H1 (cell line): ENCODE measurements around the gene DGKD. TPM values are rescaled to one million over a fixed set of nuclear protein-coding genes. Genes with fewer than 3 reads are reported as not detected.

ENCODE experiments used
- CTCF ChIA-PET: fragments of 300-600 bp; sonication (Branson Sonifier 250); formaldehyde crosslinking; loops from one replicate; lab custom pipeline; 2021; ENCODE audit not compliant: partially characterized antibody; lab: Charles Lee
- POLR2A ChIA-PET: fragments of 300-600 bp; sonication (Branson Sonifier 250); formaldehyde crosslinking; loops from one replicate; lab custom pipeline; 2021; ENCODE audit warnings: inconsistent platforms; ENCODE audit not compliant: partially characterized antibody; lab: Charles Lee
- DNase-seq, 2 experiments: peaks; one replicate each; pipeline versions ENCODE4 v3.0.0 to v3.0.0-alpha.2; 2010 to 2022; ENCODE audit warnings: low spot score in 2 of 2, low read depth in 1 of 2, mixed read lengths in 1 of 2
- FAIRE-seq: peaks from 2 replicates; lab custom pipeline; 2011; peaks lifted over from hg19 to GRCh38; lab: Jason Lieb, UNC
- H2AFZ ChIP-seq: 2 replicates; pipeline ENCODE4 v1.8.1; 2012; ENCODE audit warnings: low read length, inconsistent platforms
- H2AK5ac ChIP-seq: 2 replicates; pipeline ENCODE4 v1.6.1; 2013; ENCODE audit warnings: low read depth, low read length
- H2BK120ac ChIP-seq: replicated peaks from 2 replicates; pipeline ENCODE3; 2013; ENCODE audit warnings: low read depth, low read length, inconsistent platforms
- H2BK12ac ChIP-seq: 2 replicates; pipeline ENCODE4 v1.6.1; 2013; ENCODE audit warnings: low read depth, low read length
- H2BK15ac ChIP-seq: 2 replicates; pipeline ENCODE4 v1.6.1; 2013; ENCODE audit warnings: low read length
- H2BK20ac ChIP-seq: 2 replicates; pipeline ENCODE4 v1.6.1; 2013; ENCODE audit warnings: low read length
- H2BK5ac ChIP-seq: 2 replicates; pipeline ENCODE4 v1.6.1; 2013; ENCODE audit warnings: low read depth, low read length
- H3K14ac ChIP-seq: 2 replicates; pipeline ENCODE4 v1.6.1; 2013; ENCODE audit warnings: inconsistent platforms; ENCODE audit not compliant: insufficient read length
- H3K18ac ChIP-seq: 2 replicates; pipeline ENCODE4 v1.6.1; 2013; ENCODE audit warnings: low read length; ENCODE audit errors: extremely low read depth
- H3K23ac ChIP-seq: 2 replicates; pipeline ENCODE4 v1.6.1; 2013; ENCODE audit warnings: inconsistent platforms; ENCODE audit not compliant: insufficient read length
- H3K23me2 ChIP-seq: 2 replicates; pipeline ENCODE4 v1.6.1; 2013; ENCODE audit warnings: low read depth, low read length
- H3K27ac ChIP-seq: 2 replicates; pipeline ENCODE4 v1.6.1; 2011; ENCODE audit warnings: low read depth, low read length, inconsistent platforms
- H3K27me3 ChIP-seq, 4 experiments: replicated peaks in 1 of 4; 1 replicate in 1 of 4; 2 replicates in 3 of 4; pipeline versions ENCODE4 v1.6.1 to v1.8.1; 2011 to 2013; ENCODE audit warnings: low read length in 3 of 4, mild to moderate bottlenecking in 3 of 4, inconsistent platforms in 2 of 4, mixed read lengths in 2 of 4, moderate library complexity in 1 of 4; ENCODE audit not compliant: control insufficient read depth in 3 of 4, insufficient read depth in 3 of 4; ENCODE audit errors: extremely low read depth in 1 of 4
- H3K36me3 ChIP-seq, 4 experiments: 2 replicates each; pipeline versions ENCODE4 v1.6.1 to v1.8.1; 2011 to 2013; ENCODE audit warnings: mild to moderate bottlenecking in 4 of 4, low read length in 3 of 4, moderate library complexity in 2 of 4, control low read depth in 1 of 4, inconsistent platforms in 1 of 4; ENCODE audit not compliant: insufficient read depth in 4 of 4, control insufficient read depth in 2 of 4
- H3K4ac ChIP-seq: replicated peaks from 2 replicates; pipeline ENCODE3; 2013; ENCODE audit warnings: low read length, low read depth, mixed read lengths, inconsistent platforms; ENCODE audit not compliant: insufficient read length
- H3K4me1 ChIP-seq, 4 experiments: replicated peaks in 1 of 4; 1 replicate in 1 of 4; 2 replicates in 3 of 4; pipeline versions ENCODE4 v1.6.1 to v1.8.1; 2011 to 2013; ENCODE audit warnings: low read length in 3 of 4, inconsistent platforms in 2 of 4, mixed read lengths in 1 of 4; ENCODE audit not compliant: insufficient read depth in 4 of 4, control insufficient read depth in 3 of 4
- H3K4me2 ChIP-seq, 2 experiments: 2 replicates each; pipeline versions ENCODE4 v1.6.1 to v1.8.1; 2011 to 2013; ENCODE audit warnings: low read depth in 2 of 2, low read length in 2 of 2, control low read depth in 1 of 2, inconsistent platforms in 1 of 2, mild to moderate bottlenecking in 1 of 2; ENCODE audit not compliant: insufficient read depth in 1 of 2
- H3K4me3 ChIP-seq, 4 experiments: fragments of 200-600, 300-600 bp in 1 of 4; sonication (generic), shearing (Covaris generic), sonication (Bioruptor Twin) in 1 of 4; 2 replicates each; pipeline versions ENCODE4 v1.5.1 to v1.8.1; 2011 to 2016; ENCODE audit warnings: low read length in 4 of 4, low read depth in 3 of 4, control low read depth in 2 of 4, inconsistent platforms in 2 of 4, mild to moderate bottlenecking in 2 of 4, mixed read lengths in 1 of 4, moderate library complexity in 1 of 4; ENCODE audit not compliant: insufficient read depth in 2 of 4; ENCODE audit errors: extremely low read depth in 1 of 4
- H3K56ac ChIP-seq: replicated peaks from 2 replicates; pipeline ENCODE3; 2013; ENCODE audit warnings: low read depth, mild to moderate bottlenecking, mixed read lengths, low read length, inconsistent platforms; ENCODE audit not compliant: insufficient read length
- H3K79me1 ChIP-seq: 2 replicates; pipeline ENCODE4 v1.6.1; 2013; ENCODE audit warnings: low read depth, low read length, control low read depth
- H3K79me2 ChIP-seq, 2 experiments: 2 replicates each; pipeline versions ENCODE4 v1.6.1 to v1.8.1; 2012 to 2013; ENCODE audit warnings: low read length in 2 of 2, mild to moderate bottlenecking in 2 of 2, inconsistent platforms in 1 of 2; ENCODE audit not compliant: insufficient read depth in 2 of 2, control insufficient read depth in 1 of 2
- H3K9ac ChIP-seq, 4 experiments: replicated peaks in 1 of 4; 1 replicate in 1 of 4; 2 replicates in 3 of 4; pipeline versions ENCODE4 v1.6.1 to v1.8.1; 2011 to 2013; ENCODE audit warnings: low read depth in 3 of 4, low read length in 3 of 4, control low read depth in 2 of 4, mild to moderate bottlenecking in 2 of 4, moderate library complexity in 2 of 4, inconsistent platforms in 1 of 4; ENCODE audit errors: extremely low read depth in 1 of 4
- H3K9me3 ChIP-seq, 2 experiments: 2 replicates each; pipeline versions ENCODE4 v1.6.1 to v1.8.1; 2012 to 2013; ENCODE audit warnings: mild to moderate bottlenecking in 2 of 2, moderate library complexity in 2 of 2, control low read depth in 1 of 2, inconsistent platforms in 1 of 2, low read depth in 1 of 2, low read length in 1 of 2, mixed read lengths in 1 of 2; ENCODE audit not compliant: insufficient read depth in 2 of 2
- H4K20me1 ChIP-seq, 2 experiments: replicated peaks in 1 of 2; 2 replicates each; pipeline versions ENCODE3 to v1.8.1; 2011 to 2013; ENCODE audit warnings: inconsistent platforms in 2 of 2, low read length in 2 of 2, mild to moderate bottlenecking in 1 of 2; ENCODE audit not compliant: insufficient read depth in 2 of 2, control insufficient read depth in 1 of 2
- H4K5ac ChIP-seq: 2 replicates; pipeline ENCODE4 v1.6.1; 2013; ENCODE audit warnings: low read length, low read depth, mixed read lengths, inconsistent platforms; ENCODE audit not compliant: insufficient read length
- H4K8ac ChIP-seq: 2 replicates; pipeline ENCODE4 v1.8.0; 2013; ENCODE audit warnings: mild to moderate bottlenecking, moderate library complexity, low read length, inconsistent platforms; ENCODE audit not compliant: insufficient read depth; ENCODE audit errors: extremely low read depth
- H4K91ac ChIP-seq: replicated peaks from 2 replicates; pipeline ENCODE3; 2013; ENCODE audit warnings: low read length, mixed read lengths, inconsistent platforms; ENCODE audit not compliant: insufficient read length
- CHD2 ChIP-seq: IDR thresholded peaks from 2 replicates; pipeline ENCODE4 v1.6.1; 2012; ENCODE audit warnings: low read length, improper control_type of control experiment
- CREB1 ChIP-seq: IDR thresholded peaks from 2 replicates; pipeline ENCODE4 v1.6.1; 2012; ENCODE audit warnings: inconsistent platforms
- EGR1 ChIP-seq: IDR thresholded peaks from 2 replicates; pipeline ENCODE4 v1.6.1; 2011; ENCODE audit warnings: low read depth, low read length, borderline replicate concordance
- GABPA ChIP-seq: IDR thresholded peaks from 2 replicates; pipeline ENCODE4 v1.6.1; 2011; ENCODE audit warnings: mild to moderate bottlenecking, low read length, moderate library complexity, borderline replicate concordance; ENCODE audit not compliant: insufficient read depth
- HDAC2 ChIP-seq, 2 experiments: fragments of 300-600 bp in 1 of 2; sonication (generic) in 1 of 2; IDR thresholded peaks; 2 replicates each; pipeline ENCODE4 v1.6.1; 2011 to 2012; ENCODE audit warnings: low read depth in 2 of 2, low read length in 2 of 2, mild to moderate bottlenecking in 2 of 2, moderate library complexity in 2 of 2, borderline replicate concordance in 1 of 2, inconsistent platforms in 1 of 2
- HDAC6 ChIP-seq: IDR thresholded peaks from one replicate; pipeline ENCODE4 v1.7.1; 2012; ENCODE audit warnings: low read depth, mild to moderate bottlenecking, inconsistent platforms, low read length, moderate library complexity
- KDM4A ChIP-seq: IDR thresholded peaks from one replicate; pipeline ENCODE4 v1.7.1; 2012; ENCODE audit warnings: low read depth, mild to moderate bottlenecking, moderate library complexity, low read length, inconsistent platforms; ENCODE audit not compliant: severe bottlenecking
- PHF8 ChIP-seq: fragments of 200-600 bp; sonication (generic); conservative IDR thresholded peaks from 2 replicates; pipeline ENCODE4 v1.7.1; 2012; ENCODE audit warnings: low read depth, mild to moderate bottlenecking, inconsistent platforms, low read length, moderate library complexity
- POLR2A ChIP-seq, 2 experiments: IDR thresholded peaks; 1 replicate in 1 of 2; 2 replicates in 1 of 2; pipeline ENCODE4 v1.6.1; 2011; ENCODE audit warnings: low read depth in 2 of 2, low read length in 2 of 2, mild to moderate bottlenecking in 2 of 2; ENCODE audit errors: control extremely low read depth in 1 of 2
- RBBP5 ChIP-seq: IDR thresholded peaks from 2 replicates; pipeline ENCODE4 v1.7.1; 2012; ENCODE audit warnings: low read depth, mild to moderate bottlenecking, inconsistent platforms, low read length, moderate library complexity, borderline replicate concordance
- RFX5 ChIP-seq: IDR thresholded peaks from 2 replicates; pipeline ENCODE4 v1.6.1; 2011; ENCODE audit warnings: low read depth, low read length, improper control_type of control experiment, borderline replicate concordance
- SP1 ChIP-seq: IDR thresholded peaks from 2 replicates; pipeline ENCODE4 v1.6.1; 2011; ENCODE audit warnings: low read depth, low read length
- SP2 ChIP-seq: IDR thresholded peaks from 2 replicates; pipeline ENCODE4 v1.6.1; 2012; ENCODE audit warnings: mild to moderate bottlenecking, low read length, inconsistent platforms
- WGBS, 2 experiments: shearing (Covaris generic) in 1 of 2; methylation state at CpG; one replicate each; pipeline versions ENCODE4 v1.1.6 to v1.1.7; 2013 to 2015; ENCODE audit warnings: low lambda C conversion rate in 2 of 2, mixed read lengths in 2 of 2, inconsistent platforms in 1 of 2, low coverage in 1 of 2, missing lambda C conversion rate in 1 of 2; ENCODE audit not compliant: insufficient replicate concordance in 2 of 2, insufficient coverage in 1 of 2, insufficient read length in 1 of 2; ENCODE audit errors: extremely low coverage in 1 of 2, missing lambda C conversion rate in 1 of 2; 5-methylcytosine and 5-hydroxymethylcytosine counted together
- polyA plus RNA-seq, 7 experiments: library from polyadenylated mRNA; depleted of rRNA in 3 of 7; stranded (reverse) in 5 of 7; unstranded in 2 of 7; fragments of >200 nt in 5 of 7; fragments of 200-250 nt in 2 of 7; gene quantifications; 1 replicate in 5 of 7; 2 replicates in 1 of 7; 4 replicates in 1 of 7; pipeline versions ENCODE4 v1.2.1 to v1.2.3, GENCODE V29; 2011 to 2013; ENCODE audit warnings: missing spikeins in 2 of 7, mixed read lengths in 2 of 7
- total RNA-seq: library from RNA; stranded (reverse); fragmentation: NEBNext Ultra II Directional; extraction: Animal tissue kit (Norgen Biotek cat#: 25700); gene quantifications from 2 replicates; pipeline ENCODE4 v1.2.1, GENCODE V29; 2021

The DGKD gene
- total and polyA plus RNA-seq, 2 of the 8 experiments (the other 6 are each of a cell fraction or from before 2014, with no cell fraction given) = 7.7 to 30.9 TPM

DNA sequence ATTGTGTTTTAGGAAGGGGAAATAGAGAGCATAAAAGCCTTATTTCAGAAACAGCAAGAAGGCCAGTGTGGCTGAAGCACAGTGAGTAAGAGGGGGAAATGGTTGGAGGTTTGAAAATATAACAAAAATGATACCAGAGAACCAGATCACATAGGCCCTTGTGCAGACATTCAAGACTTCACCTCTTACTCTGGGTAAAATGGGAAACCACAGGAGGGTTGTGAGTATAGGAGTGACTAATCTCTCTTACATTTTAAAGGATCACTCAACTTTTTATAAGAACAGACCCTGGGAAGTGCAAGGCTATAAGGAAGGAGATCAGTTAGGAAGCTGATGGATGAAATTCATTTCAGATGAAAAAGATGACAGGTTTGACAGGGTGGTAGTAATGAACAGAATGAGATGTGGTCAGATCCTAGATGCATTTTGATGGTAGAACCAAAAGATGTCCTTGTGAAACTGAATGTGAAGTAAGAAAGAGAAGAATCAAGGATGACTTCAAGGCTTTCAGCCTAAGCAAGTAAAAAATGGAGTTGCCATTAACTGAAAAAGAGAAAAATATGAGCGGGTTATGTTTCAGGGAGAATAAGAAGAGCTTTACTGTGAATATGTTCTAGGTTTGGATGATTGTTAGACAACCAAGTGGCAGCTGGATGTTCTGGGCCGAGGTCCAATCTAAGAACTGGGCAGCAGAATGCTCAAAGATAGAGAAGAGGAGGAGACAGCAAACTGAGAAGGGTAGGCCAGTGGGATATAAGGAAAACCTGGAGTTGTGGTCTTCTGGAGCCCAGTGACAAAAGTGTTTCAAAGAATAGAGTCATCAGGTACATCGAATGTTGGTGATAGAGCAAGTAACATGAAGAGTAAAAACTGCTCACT, 147.1 kb downstream of the DGKD start:
- H4K91ac ChIP-seq = no peak overlapping the region
- H3K18ac ChIP-seq = no peak overlapping the region
- POLR2A ChIA-PET = no interaction called here
- no peaks in the 10 kb centered on the region for H3K4me1 ChIP-seq
- CTCF ChIA-PET = interaction anchor here (0.6 kb wide), 1 partner anchor 1028 kb away, joined by 3 read pairs; no protein-coding TSS in a partner anchor
- H4K20me1 ChIP-seq = no peaks in the 10 kb centered on the region
- H4K5ac ChIP-seq = no peak overlapping the region
- no peak overlapping the region for H3K4ac ChIP-seq
- H3K79me1 ChIP-seq = no peaks in the 10 kb centered on the region
- no peak overlapping the region for H3K14ac ChIP-seq
- no peak overlapping the region for H3K4me2 ChIP-seq
- no peaks in the 10 kb centered on the region for H3K23me2 ChIP-seq
- H3K23ac ChIP-seq = no peak overlapping the region
- 88% methylated on average over 3 of the region's 3 CpGs; no CpG with 5 or more reads in 1 of the 2 experiments for WGBS, 2 experiments
- H3K4me3 ChIP-seq = no peak overlapping the region
- no peak overlapping the region for H3K56ac ChIP-seq
- H3K27me3 ChIP-seq = no peaks in the 10 kb centered on the region
- H2BK5ac ChIP-seq = no peak overlapping the region
- no peaks in the 10 kb centered on the region for H3K79me2 ChIP-seq
- no peak overlapping the region for H2BK15ac ChIP-seq
- no peaks in the 10 kb centered on the region for H3K36me3 ChIP-seq
- H3K27ac ChIP-seq = no peak overlapping the region
- H2BK120ac ChIP-seq = no peak overlapping the region
- H2BK12ac ChIP-seq = no peak overlapping the region
- H2AK5ac ChIP-seq = no peak overlapping the region
- no peak overlapping the region for H2BK20ac ChIP-seq
- no peak overlapping the region for H2AFZ ChIP-seq
- H3K9me3 ChIP-seq = 0 out of 4 replicates have a peak, but pooled peaks cover 0 to 4% of the 10 kb centered on the region in 2 experiments
- no peak overlapping the region for H4K8ac ChIP-seq
- FAIRE-seq = no peak
- DNase-seq = no peak
- no peak overlapping the region for H3K9ac ChIP-seq
- TF ChIP-seq PHF8 (no peak), HDAC6 (no peak), CREB1 (no peak), KDM4A (no peak), EGR1 (no peak), RBBP5 (no peak), CHD2 (no peak), SP1 (no peak), RFX5 (no peak), SP2 (no peak), POLR2A (IDR thresholded peaks at IDR 0.05; ENCODE audit: control extremely low read depth in 1 of 2, low read depth in 2 of 2, low read length in 2 of 2) (no peak), HDAC2 (IDR thresholded peaks at IDR 0.05; ENCODE audit: borderline replicate concordance in 1 of 2, low read depth in 2 of 2, low read length in 2 of 2) (no peak), GABPA (no peak)
